Peyer's patch (tissue), 4 donors: Measurements from ENCODE around the gene ERMARD. TPM values are rescaled to one million over a fixed set of nuclear protein-coding genes. Genes with fewer than 3 reads are reported as not detected.

Experiments used
- DNase-seq, 3 donors: peaks; one replicate each; pipeline ENCODE4 v3.0.0-alpha.2; 2017 to 2019
- H3K27ac ChIP-seq, 4 donors: fragments of 200-600 bp; sonication (generic); one replicate each; pipeline ENCODE4 v1.5.1; 2016 to 2019
- H3K27me3 ChIP-seq, 2 donors: fragments of 200-600 bp; sonication (generic); one replicate each; pipeline ENCODE4 v1.5.1; 2019
- H3K36me3 ChIP-seq, 3 donors: fragments of 200-600 bp; sonication (generic); one replicate each; pipeline ENCODE4 v1.5.1; 2016 to 2019
- H3K4me1 ChIP-seq, 4 donors: fragments of 200-600 bp; sonication (generic); one replicate each; pipeline ENCODE4 v1.5.1; 2016 to 2019
- H3K4me3 ChIP-seq, 4 donors: fragments of 200-600 bp; sonication (generic); 1 replicate in 3 of 4; 2 replicates in 1 of 4; pipeline ENCODE4 v1.5.1; 2016 to 2019; ENCODE audit warnings: mild to moderate bottlenecking in 1 of 4
- H3K9me3 ChIP-seq, 4 donors: fragments of 200-600 bp; sonication (generic); one replicate each; pipeline ENCODE4 v1.5.1; 2016 to 2019; ENCODE audit warnings: mild to moderate bottlenecking in 1 of 4
- CTCF ChIP-seq, 6 experiments: fragments of 450-650 bp in 4 of 6; fragments of 200-600 bp in 2 of 6; sonication (generic) in 1 of 6; IDR thresholded peaks; one replicate each; pipeline ENCODE4 v1.5.1; 2017 to 2019; ENCODE audit warnings: antibody characterized with exemption in 6 of 6, mild to moderate bottlenecking in 3 of 6, moderate library complexity in 1 of 6
- POLR2A ChIP-seq, 2 donors: fragments of 450-650 bp; IDR thresholded peaks; one replicate each; pipeline ENCODE4 v1.5.1; 2017; ENCODE audit warnings: antibody characterized with exemption in 2 of 2, mild to moderate bottlenecking in 2 of 2, moderate library complexity in 2 of 2
- total RNA-seq, 4 donors: library from RNA; depleted of rRNA; stranded (reverse); fragments of >200 nt; gene quantifications; one replicate each; pipeline ENCODE4 v1.1.0, GENCODE V29; 2016

Gene ERMARD
- total RNA-seq, 4 donors from 2014 or later = 21.7 to 82.5 (median 32.6) TPM

- H3K36me3 ChIP-seq = no peaks in the 10 kb centered on the region
- no peaks in the 10 kb centered on the region for H3K27me3 ChIP-seq
- no peak for TF ChIP-seq CTCF (IDR thresholded peaks at IDR 0.05)
- TF ChIP-seq POLR2A (IDR thresholded peaks at IDR 0.05) = no peak
- no peaks in the 10 kb centered on the region for H3K4me1 ChIP-seq
- no peak for DNase-seq
- H3K4me3 ChIP-seq = no peak overlapping the region
- no peak overlapping the region for H3K27ac ChIP-seq
- H3K9me3 ChIP-seq = no peaks in the 10 kb centered on the region
These were observed 75.3 kb downstream of the ERMARD start for GRCh38 chr6:169826697-169827096.

- Histone ChIP-seq H3K36me3 (no peaks in the 10 kb centered on the region), H3K27me3 (no peaks in the 10 kb centered on the region), H3K4me1 (no peaks in the 10 kb centered on the region), H3K4me3 (no peak overlapping the region), H3K9me3 (no peaks in the 10 kb centered on the region), H3K27ac (no peak overlapping the region)
- DNase-seq = peak in 1 of 3 donors; percentile 15
- TF ChIP-seq CTCF (IDR thresholded peaks at IDR 0.05) (no peak), POLR2A (IDR thresholded peaks at IDR 0.05) (no peak)
These were observed 75.9 kb downstream of the ERMARD start for GRCh38 chr6:169827290-169827717.

GRCh38 chr6:169828176-169828575, 76.8 kb downstream of the ERMARD start:
- H3K4me3 ChIP-seq = no peak overlapping the region
- H3K27ac ChIP-seq = no peak overlapping the region
- no peaks in the 10 kb centered on the region for H3K27me3 ChIP-seq
- peak in 1 of 3 donors; percentile 37 for DNase-seq
- H3K36me3 ChIP-seq = no peaks in the 10 kb centered on the region
- TF ChIP-seq CTCF (IDR thresholded peaks at IDR 0.05) = no peak
- no peak for TF ChIP-seq POLR2A (IDR thresholded peaks at IDR 0.05)
- no peaks in the 10 kb centered on the region for H3K4me1 ChIP-seq
- no peaks in the 10 kb centered on the region for H3K9me3 ChIP-seq

- Histone ChIP-seq H3K9me3 (no peaks in the 10 kb centered on the region), H3K27ac (no peak overlapping the region), H3K27me3 (no peaks in the 10 kb centered on the region), H3K36me3 (no peaks in the 10 kb centered on the region), H3K4me1 (no peaks in the 10 kb centered on the region), H3K4me3 (no peak overlapping the region)
- TF ChIP-seq CTCF (IDR thresholded peaks at IDR 0.05) = no peak
- no peak for TF ChIP-seq POLR2A (IDR thresholded peaks at IDR 0.05)
- peak in 1 of 3 donors; percentile 45 for DNase-seq
These were observed 78.4 kb downstream of the ERMARD start for GRCh38 chr6:169829786-169830185.

- no peak overlapping the region for H3K27ac ChIP-seq
- no peak for TF ChIP-seq CTCF (IDR thresholded peaks at IDR 0.05)
- no peaks in the 10 kb centered on the region for H3K4me1 ChIP-seq
- no peaks in the 10 kb centered on the region for H3K9me3 ChIP-seq
- H3K36me3 ChIP-seq = no peaks in the 10 kb centered on the region
- peak in 1 of 3 donors; percentile 41 for DNase-seq
- H3K4me3 ChIP-seq = no peak overlapping the region
- no peaks in the 10 kb centered on the region for H3K27me3 ChIP-seq
These were observed 79.5 kb downstream of the ERMARD start for GRCh38 chr6:169830876-169831275.

Other genes starting within 250 kb of the ERMARD start
- 100 to 1,000 TPM in 1 of 4 donors, 10 to 100 TPM in 3; 23.1 to 101 (median 75.8) TPM for gene WDR27, start 49.6 kb upstream of the ERMARD start, total RNA-seq
- 10 to 100 TPM; 19.0 to 41.5 (median 31.4) TPM for gene C6orf120, start 49.5 kb upstream of the ERMARD start, total RNA-seq
- 10 to 100 TPM; 23.3 to 46.0 (median 30.6) TPM for gene PHF10, start 27.1 kb upstream of the ERMARD start, total RNA-seq
- 1 to 10 TPM; 3.9 to 6.0 (median 4.0) TPM for gene DYNLT2, start 50 bp upstream of the ERMARD start, total RNA-seq